ENCODE measurements around the gene STPG3. TPM values are rescaled to one million over a fixed set of nuclear protein-coding genes. Genes with fewer than 3 reads are reported as not detected.

The STPG3 gene
- total and polyA plus RNA-seq, 2 of the 8 experiments (the other 6 are each of a cell fraction or from before 2014, with no cell fraction given): not detected

GRCh38 chr9:137286975-137287383 lies 35.9 kb downstream of the STPG3 start (continued):
- TF ChIP-seq, protein P1, sequence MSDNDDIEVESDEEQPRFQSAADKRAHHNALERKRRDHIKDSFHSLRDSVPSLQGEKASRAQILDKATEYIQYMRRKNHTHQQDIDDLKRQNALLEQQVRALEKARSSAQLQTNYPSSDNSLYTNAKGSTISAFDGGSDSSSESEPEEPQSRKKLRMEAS (IDR thresholded peaks at IDR 0.05): peak; percentile 96
- TF ChIP-seq SIN3A (conservative IDR thresholded peaks at IDR 0.05 in 1 of 2, IDR thresholded peaks at IDR 0.05 in 1 of 2; ENCODE audit: low read depth in 1 of 2, low read length in 2 of 2) (0 out of 4 replicates have a peak, but pooled peaks of 1 of the 2 experiments have one; percentile 43), BACH1 (IDR thresholded peaks at IDR 0.05; ENCODE audit: low read length) (peak; percentile 85)

Measured in H1 (cell line).